ENCODE data around the gene POLR3K. TPM values are rescaled to one million over a fixed set of nuclear protein-coding genes. Genes with fewer than 3 reads are reported as not detected.

POLR3K gene
- total RNA-seq, 1 donor from 2014 or later, result 12.1 TPM

DNA sequence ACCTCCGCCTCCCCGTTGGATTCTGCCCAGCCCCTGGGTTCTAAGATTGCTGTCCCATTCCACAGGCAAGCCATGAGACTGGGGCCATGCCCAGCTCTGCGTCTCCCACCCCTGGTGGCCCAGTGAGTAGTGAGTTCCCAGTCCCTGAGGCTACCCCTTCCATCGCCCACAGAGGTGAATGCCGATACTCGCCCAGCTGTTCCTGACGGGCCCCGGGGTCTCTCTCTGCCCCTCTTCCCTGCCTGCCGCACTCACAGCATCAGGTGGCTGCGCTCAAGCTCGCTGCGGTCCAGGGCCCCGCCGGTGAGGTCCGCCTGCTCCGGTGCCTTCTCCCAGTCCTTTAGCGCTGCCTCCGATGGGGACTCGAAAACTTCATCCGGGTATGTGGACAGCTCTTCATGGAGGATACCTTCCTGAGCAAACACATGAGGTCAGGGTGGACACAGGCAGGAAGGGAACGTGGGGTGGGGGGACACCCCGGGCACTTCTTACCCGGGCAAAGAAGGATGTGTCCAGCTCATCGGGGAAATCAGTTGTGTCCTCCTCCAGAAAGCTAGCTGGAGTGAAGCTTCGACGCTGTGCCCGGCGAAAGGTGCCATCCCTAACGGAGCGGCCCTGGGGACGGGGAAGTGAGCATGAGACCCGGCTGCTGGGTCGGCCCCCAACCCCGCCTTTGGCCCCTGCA is 9.0 kb upstream of the POLR3K start:
- no peak overlapping the region for H3K4me3 ChIP-seq
- peaks cover 77% of the 10 kb centered on the region for H3K36me3 ChIP-seq
- no peaks in the 10 kb centered on the region for H3K27me3 ChIP-seq (ENCODE audit: low read depth)
- H3K9me3 ChIP-seq, result no peaks in the 10 kb centered on the region
- DNase-seq, result no peak
- no peak overlapping the region for H3K27ac ChIP-seq
- TF ChIP-seq, protein P1, sequence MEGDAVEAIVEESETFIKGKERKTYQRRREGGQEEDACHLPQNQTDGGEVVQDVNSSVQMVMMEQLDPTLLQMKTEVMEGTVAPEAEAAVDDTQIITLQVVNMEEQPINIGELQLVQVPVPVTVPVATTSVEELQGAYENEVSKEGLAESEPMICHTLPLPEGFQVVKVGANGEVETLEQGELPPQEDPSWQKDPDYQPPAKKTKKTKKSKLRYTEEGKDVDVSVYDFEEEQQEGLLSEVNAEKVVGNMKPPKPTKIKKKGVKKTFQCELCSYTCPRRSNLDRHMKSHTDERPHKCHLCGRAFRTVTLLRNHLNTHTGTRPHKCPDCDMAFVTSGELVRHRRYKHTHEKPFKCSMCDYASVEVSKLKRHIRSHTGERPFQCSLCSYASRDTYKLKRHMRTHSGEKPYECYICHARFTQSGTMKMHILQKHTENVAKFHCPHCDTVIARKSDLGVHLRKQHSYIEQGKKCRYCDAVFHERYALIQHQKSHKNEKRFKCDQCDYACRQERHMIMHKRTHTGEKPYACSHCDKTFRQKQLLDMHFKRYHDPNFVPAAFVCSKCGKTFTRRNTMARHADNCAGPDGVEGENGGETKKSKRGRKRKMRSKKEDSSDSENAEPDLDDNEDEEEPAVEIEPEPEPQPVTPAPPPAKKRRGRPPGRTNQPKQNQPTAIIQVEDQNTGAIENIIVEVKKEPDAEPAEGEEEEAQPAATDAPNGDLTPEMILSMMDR (IDR thresholded peaks at IDR 0.05), result no peak
- intact Hi-C loops (cut with DNase I), result no loop called here
- peaks cover 17% of the 10 kb centered on the region for H3K4me1 ChIP-seq
- no peak for ATAC-seq

GRCh38 chr16:61879-62281 is 8.5 kb upstream of the POLR3K start:
- H3K4me3 ChIP-seq, result no peak overlapping the region
- H3K27me3 ChIP-seq (ENCODE audit: low read depth), result no peaks in the 10 kb centered on the region
- TF ChIP-seq, protein P1 (IDR thresholded peaks at IDR 0.05), result no peak
- H3K36me3 ChIP-seq, result peaks cover 82% of the 10 kb centered on the region
- peaks cover 14% of the 10 kb centered on the region for H3K4me1 ChIP-seq
- no peaks in the 10 kb centered on the region for H3K9me3 ChIP-seq
- ATAC-seq (no peak), DNase-seq (no peak)
- no peak overlapping the region for H3K27ac ChIP-seq
- intact Hi-C loops (cut with DNase I), result no loop called here

DNA sequence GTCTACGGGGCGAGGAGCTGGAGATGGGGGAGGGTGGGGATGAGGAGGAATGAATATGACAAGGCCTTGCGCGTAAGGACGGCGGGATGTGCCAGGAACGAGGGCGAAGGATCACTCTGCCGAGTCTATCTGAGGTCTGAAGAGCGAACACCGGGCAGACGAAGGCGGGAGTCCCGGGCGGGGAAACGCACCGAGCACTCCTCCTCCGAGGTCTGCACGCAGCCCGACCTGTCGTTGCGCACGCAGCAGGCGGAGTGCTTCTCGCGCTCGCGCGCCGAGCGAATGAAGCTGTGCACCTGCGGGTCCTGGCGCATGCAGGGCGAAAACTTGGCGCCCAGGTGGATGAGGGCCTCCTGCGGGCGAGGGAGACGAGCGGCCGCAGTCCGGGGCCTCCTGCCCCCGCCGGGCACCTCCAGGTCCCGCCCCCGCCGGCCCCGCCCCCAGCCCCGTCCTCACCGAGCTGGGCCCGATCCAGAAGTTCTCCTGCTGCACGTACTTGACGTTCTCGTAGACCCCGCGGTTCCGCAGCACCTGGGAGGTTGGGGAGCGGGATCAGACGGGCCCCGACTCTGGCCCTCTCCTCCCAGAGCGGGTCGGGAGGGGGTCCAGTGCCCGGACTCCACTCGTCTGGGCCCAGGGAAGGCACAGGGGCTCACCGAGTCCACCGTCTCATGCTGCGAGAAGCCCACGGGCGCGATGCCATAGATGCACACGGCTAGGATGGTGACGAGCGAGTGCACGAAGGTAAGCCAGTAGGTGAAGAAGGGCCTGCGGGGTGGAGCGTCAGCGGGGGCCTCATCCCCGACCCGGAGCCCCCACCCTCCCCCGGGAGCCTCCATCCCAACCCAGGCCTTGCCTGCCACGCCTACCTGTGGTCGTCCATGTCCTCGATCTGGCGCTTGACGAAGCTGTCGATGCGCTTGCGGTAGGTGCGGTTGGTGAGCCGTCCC is 7.8 kb upstream of the POLR3K start:
- intact Hi-C loops (cut with DNase I), result no loop called here
- Histone ChIP-seq H3K9me3 (no peaks in the 10 kb centered on the region), H3K27me3 (ENCODE audit: low read depth) (no peaks in the 10 kb centered on the region), H3K4me1 (peaks cover 9% of the 10 kb centered on the region), H3K4me3 (no peak overlapping the region), H3K27ac (no peak overlapping the region), H3K36me3 (peaks cover 89% of the 10 kb centered on the region)
- TF ChIP-seq, protein P1 (IDR thresholded peaks at IDR 0.05), result no peak
- DNase-seq, result peak; percentile 44
- no peak for ATAC-seq

GRCh38 chr16:60166-60565 is 6.8 kb upstream of the POLR3K start:
- H3K9me3 ChIP-seq, result no peaks in the 10 kb centered on the region
- H3K4me1 ChIP-seq, result no peaks in the 10 kb centered on the region
- H3K27me3 ChIP-seq (ENCODE audit: low read depth), result no peaks in the 10 kb centered on the region
- ATAC-seq (no peak), DNase-seq (peak; percentile 34)
- H3K36me3 ChIP-seq, result peaks cover 98% of the 10 kb centered on the region
- H3K27ac ChIP-seq, result no peak overlapping the region
- intact Hi-C loops (cut with DNase I), result no loop called here
- TF ChIP-seq, protein P1 (IDR thresholded peaks at IDR 0.05), result no peak
- no peak overlapping the region for H3K4me3 ChIP-seq

- no peak overlapping the region for H3K4me3 ChIP-seq
- no peak for ATAC-seq
- TF ChIP-seq, protein P1 (IDR thresholded peaks at IDR 0.05), result no peak
- intact Hi-C loops (cut with DNase I), result no loop called here
- H3K27me3 ChIP-seq (ENCODE audit: low read depth), result no peaks in the 10 kb centered on the region
- DNase-seq, result no peak
- no peak overlapping the region for H3K27ac ChIP-seq
- H3K36me3 ChIP-seq, result peaks cover 94% of the 10 kb centered on the region
- H3K4me1 ChIP-seq, result peaks cover under 1% of the 10 kb centered on the region
- no peaks in the 10 kb centered on the region for H3K9me3 ChIP-seq
Observed at GRCh38 chr16:59440-60059, 6.1 kb upstream of the POLR3K start.
